Chondrocyte (in vitro differentiated cells): ENCODE results near the gene OR2H2. TPM values are rescaled to one million over a fixed set of nuclear protein-coding genes. Genes with fewer than 3 reads are reported as not detected.

Experiments used
- DNase-seq: peaks from one replicate; pipeline ENCODE4 v3.0.0; 2021; ENCODE audit warnings: mixed read lengths, low spot score
- H3K27ac Mint-ChIP-seq: one replicate; pipeline ENCODE4 v1.8.0; 2021; ENCODE audit warnings: mild to moderate bottlenecking, moderate library complexity, mixed read lengths; ENCODE audit not compliant: unreplicated experiment
- H3K27me3 Mint-ChIP-seq: 2 replicates; pipeline ENCODE4 v1.8.0; 2021; ENCODE audit warnings: low read depth, mixed read lengths
- H3K36me3 Mint-ChIP-seq: 2 replicates; pipeline ENCODE4 v1.8.0; 2021; ENCODE audit warnings: low read depth, mixed read lengths
- H3K4me1 Mint-ChIP-seq: 2 replicates; pipeline ENCODE4 v1.8.0; 2021; ENCODE audit warnings: low read depth, mild to moderate bottlenecking, mixed read lengths
- H3K4me3 Mint-ChIP-seq: one replicate; pipeline ENCODE4 v1.8.0; 2021; ENCODE audit warnings: mild to moderate bottlenecking, moderate library complexity, mixed read lengths; ENCODE audit not compliant: unreplicated experiment
- H3K9me3 Mint-ChIP-seq: 2 replicates; pipeline ENCODE4 v1.8.0; 2021; ENCODE audit warnings: low read depth, mixed read lengths
- CTCF ChIP-seq: fragments of 200-600 bp; sonication (generic); IDR thresholded peaks from 2 replicates; pipeline ENCODE4 v1.5.0; 2021; ENCODE audit warnings: antibody characterized with exemption, mild to moderate bottlenecking, moderate library complexity
- total RNA-seq: library from RNA; stranded (reverse); gene quantifications from 3 replicates; pipeline ENCODE4 v1.2.1, GENCODE V29; 2021

OR2H2 gene
- total RNA-seq, 1 donor from 2014 or later, result not detected

- no peaks in the 10 kb centered on the region for H3K4me1 Mint-ChIP-seq
- peaks cover 52% of the 10 kb centered on the region for H3K36me3 Mint-ChIP-seq
Observed at GRCh38 chr6:29611426-29611825, 26.5 kb downstream of the OR2H2 start.

GRCh38 chr6:29617782-29618554 is 33.0 kb downstream of the OR2H2 start:
- Mint-ChIP-seq H3K4me1 (no peaks in the 10 kb centered on the region), H3K9me3 (no peaks in the 10 kb centered on the region), H3K27me3 (no peaks in the 10 kb centered on the region), H3K27ac (no peak overlapping the region), H3K4me3 (no peak overlapping the region), H3K36me3 (peaks cover 46% of the 10 kb centered on the region)
- no peak for DNase-seq
- peak; percentile 31 for TF ChIP-seq CTCF

More at GRCh38 chr6:29611426-29611825, 26.5 kb downstream of the OR2H2 start:
- Mint-ChIP-seq H3K9me3 (no peaks in the 10 kb centered on the region), H3K4me3 (no peak overlapping the region), H3K27ac (no peak overlapping the region), H3K27me3 (no peaks in the 10 kb centered on the region)
- no peak for TF ChIP-seq CTCF
- DNase-seq, result no peak

- Mint-ChIP-seq H3K27ac (no peak overlapping the region), H3K4me3 (no peak overlapping the region), H3K36me3 (peaks cover 40% of the 10 kb centered on the region), H3K27me3 (no peaks in the 10 kb centered on the region), H3K9me3 (no peaks in the 10 kb centered on the region), H3K4me1 (peaks cover 3% of the 10 kb centered on the region)
- DNase-seq, result no peak
- no peak for TF ChIP-seq CTCF
Observed at GRCh38 chr6:29619578-29620160, 34.7 kb downstream of the OR2H2 start.

- Mint-ChIP-seq H3K27me3 (no peaks in the 10 kb centered on the region), H3K9me3 (no peaks in the 10 kb centered on the region), H3K36me3 (peaks cover 39% of the 10 kb centered on the region), H3K27ac (no peak overlapping the region), H3K4me1 (peaks cover 11% of the 10 kb centered on the region), H3K4me3 (no peak overlapping the region)
- no peak for DNase-seq
- TF ChIP-seq CTCF, result no peak
Observed at GRCh38 chr6:29620630-29621029, 35.7 kb downstream of the OR2H2 start.

- no peak overlapping the region for H3K4me3 Mint-ChIP-seq
- no peak overlapping the region for H3K27ac Mint-ChIP-seq
- H3K9me3 Mint-ChIP-seq, result no peaks in the 10 kb centered on the region
- H3K4me1 Mint-ChIP-seq, result peaks cover 38% of the 10 kb centered on the region
- no peak for TF ChIP-seq CTCF
- no peak for DNase-seq
- peaks cover 31% of the 10 kb centered on the region for H3K36me3 Mint-ChIP-seq
- H3K27me3 Mint-ChIP-seq, result no peaks in the 10 kb centered on the region
Observed at GRCh38 chr6:29624520-29624961, 39.6 kb downstream of the OR2H2 start.
